Measurements from ENCODE around the gene CAMKMT. TPM values are rescaled to one million over a fixed set of nuclear protein-coding genes. Genes with fewer than 3 reads are reported as not detected.

Gene CAMKMT
- total and polyA plus RNA-seq, 9 of the 15 experiments (the other 6 are each of a cell fraction or from before 2014, with no cell fraction given): 1.6 to 15.3 (median 7.4) TPM

- H3K27ac ChIP-seq (ENCODE audit: extremely low read depth, low read depth, low read length): peak overlapping the region; percentile 100
- DNase-seq (ENCODE audit: extremely low read depth in 1 of 4, low spot score in 3 of 4) (peak; percentile 11 to 51 (median 27)), ATAC-seq (peak; percentile 64), FAIRE-seq (peak; percentile 69)
- BruUV-seq (replicated peaks): TSS peak; percentile 42
- H3K9me3 ChIP-seq (replicated peaks; ENCODE audit: control insufficient read depth, insufficient read depth, low read depth, low read length): no peaks in the 10 kb centered on the region
- H3K36me3 ChIP-seq (ENCODE audit: control insufficient read depth, insufficient read depth, low read length): peaks cover 5% of the 10 kb centered on the region; the same call in 1 of the 3 replicates
- POLR2A ChIA-PET: interaction anchor here (0.6 to 4.7 kb wide), 9 partner anchors 8 to 1496 kb away, joined by 3 to 40 read pairs (median 6); no protein-coding TSS in a partner anchor
- peak overlapping the region; percentile 94 to 95 for H3K9ac ChIP-seq (ENCODE audit: insufficient read depth in 1 of 2, low read depth in 2 of 2, low read length in 2 of 2)
- CTCF ChIA-PET (ENCODE audit: low intra/inter-chr PET ratio): no interaction called here
- H3K79me2 ChIP-seq (ENCODE audit: control insufficient read depth, insufficient read depth, low read length): peaks cover 57% of the 10 kb centered on the region
- peak overlapping the region; percentile 100 for H2AFZ ChIP-seq (ENCODE audit: low read depth, low read length)
- H4K20me1 ChIP-seq (replicated peaks; ENCODE audit: control insufficient read depth, insufficient read depth, low read length): no peaks in the 10 kb centered on the region
- WGBS (ENCODE audit: insufficient coverage, low coverage, missing lambda C conversion rate): under 1% methylated on average over 32 of the region's 32 CpGs
- H3K27me3 ChIP-seq (ENCODE audit: control insufficient read depth in 2 of 2, insufficient read depth in 2 of 2, low read length in 2 of 2): no peaks in the 10 kb centered on the region
- in situ Hi-C loops (cut with MboI): no loop called here
- H3K9me1 ChIP-seq (ENCODE audit: control insufficient read depth, insufficient read depth, low read length): no peaks in the 10 kb centered on the region
- H3K4me1 ChIP-seq (replicated peaks in 1 of 2; ENCODE audit: control insufficient read depth in 2 of 2, insufficient read depth in 2 of 2, low read length in 2 of 2): peaks cover 3 to 18% of the 10 kb centered on the region in 2 experiments; a peak in 3 of 5 replicates
- intact Hi-C loops (cut with micrococcal nuclease): no loop called here
- H3K4me2 ChIP-seq (ENCODE audit: insufficient read depth, low read length): peak overlapping the region; percentile 97
- H3K4me3 ChIP-seq: peak overlapping the region; percentile 80
- TF ChIP-seq ZNF408 (CRISPR knock-in tag; IDR thresholded peaks at IDR 0.05; ENCODE audit: low read depth) (no peak), MNT (conservative IDR thresholded peaks at IDR 0.05) (peak; percentile 21 to 22; a peak in 1 of 4 replicates), HNRNPLL (IDR thresholded peaks at IDR 0.05; ENCODE audit: low read depth, low read length, poor library complexity, severe bottlenecking) (peak; percentile 58), JUND (IDR thresholded peaks at IDR 0.05; ENCODE audit: borderline replicate concordance, low read depth, low read length) (no peak), JUND (tag; IDR thresholded peaks at IDR 0.05; ENCODE audit: borderline replicate concordance, low read depth, low read length) (no peak), NR2C2 (CRISPR knock-in tag; IDR thresholded peaks at IDR 0.05) (0 out of 2 replicates have a peak, but pooled peaks have one; percentile 9), NR2C2 (tag; IDR thresholded peaks at IDR 0.05) (no peak), SMAD2 (IDR thresholded peaks at IDR 0.05; ENCODE audit: low read depth, low read length) (no peak), SRSF1 (IDR thresholded peaks at IDR 0.05; ENCODE audit: low read depth, low read length) (no peak), OTX1 (CRISPR knock-in tag; IDR thresholded peaks at IDR 0.05) (0 out of 2 replicates have a peak, but pooled peaks have one; percentile 15)
Observed at GRCh38 chr2:44362207-44363015, 664 bp downstream of the CAMKMT start.
